Stimulated activated CD4-positive, alpha-beta T cell treated with anti-CD3 and anti-CD28 coated beads, Interleukin-4, amount 100 ng/mL, for 48 hours (primary cell): Measurements from ENCODE around the gene GAS2.
A peak's percentile ranks its signal among the peaks of the same experiment; 100 is the strongest.
"Not testable (repeated sequence)": the region's sequence is repeated elsewhere in the genome, so short reads cannot be mapped to it uniquely, and the experiment has no call there.

ENCODE experiments used
- DNase-seq, 2 donors: peaks; one replicate each; pipeline ENCODE4 v3.0.0-alpha.2; 2020; ENCODE audit warnings: low read depth in 2 of 2

GAS2 gene

GRCh38 chr11:22666325-22666687, at the start of gene GAS2:
Gene GAS2, plus strand, starts transcription at chr11:22666611. Its CDS starts 8,259 bp downstream, at chr11:22674870.
- no peak for DNase-seq

GRCh38 chr11:22617868-22618267, 48.5 kb upstream of the GAS2 start:
- no peak for DNase-seq

GRCh38 chr11:22624742-22625447, 41.5 kb upstream of the GAS2 start:
- peak; percentile 38 to 51 for DNase-seq

- DNase-seq, result peak; percentile 83 to 89
Measured at GRCh38 chr11:22625448-22626287, 40.7 kb upstream of the GAS2 start, which contains the start of gene FANCF. Gene FANCF, minus strand, starts transcription at chr11:22625823. Its CDS starts 13 bp downstream, at chr11:22625810.

- DNase-seq, result no peak
Measured at GRCh38 chr11:22626573-22627239, 39.7 kb upstream of the GAS2 start.

GRCh38 chr11:22627421-22627820, 39.0 kb upstream of the GAS2 start:
- DNase-seq, result no peak

GRCh38 chr11:22633354-22633902, 33.0 kb upstream of the GAS2 start:
- DNase-seq, result no peak

GRCh38 chr11:22634897-22635629, 31.3 kb upstream of the GAS2 start:
- no peak for DNase-seq

- DNase-seq, result no peak
Measured at GRCh38 chr11:22635689-22636088, 30.7 kb upstream of the GAS2 start.

- no peak for DNase-seq
Measured at GRCh38 chr11:22640862-22641261, 25.5 kb upstream of the GAS2 start.

- DNase-seq, result no peak
Measured at GRCh38 chr11:22641559-22641958, 24.9 kb upstream of the GAS2 start.

- not testable (repeated sequence) for DNase-seq
Measured at GRCh38 chr11:22652346-22652745, 14.1 kb upstream of the GAS2 start.

GRCh38 chr11:22656130-22656529, 10.3 kb upstream of the GAS2 start:
- DNase-seq, result no peak

- no peak for DNase-seq
Measured at GRCh38 chr11:22657101-22657694, 9.2 kb upstream of the GAS2 start.

- no peak for DNase-seq
Measured at GRCh38 chr11:22659783-22660182, 6.6 kb upstream of the GAS2 start.

- DNase-seq, result peak in 1 of 2 donors; percentile 7
Measured at GRCh38 chr11:22666688-22667439, 453 bp downstream of the GAS2 start.

GRCh38 chr11:22668005-22668796, 1.8 kb downstream of the GAS2 start:
- no peak for DNase-seq

- DNase-seq, result no peak
Measured at GRCh38 chr11:22669368-22669767, 3.0 kb downstream of the GAS2 start.

GRCh38 chr11:22670830-22671229, 4.4 kb downstream of the GAS2 start:
- DNase-seq, result no peak
